Measurements from ENCODE around the gene DST.
"Not testable (repeated sequence)": the region's sequence is repeated elsewhere in the genome, so short reads cannot be mapped to it uniquely, and the experiment has no call there.

The DST gene

GRCh38 chr6:56515081-56515905 lies 127.4 kb downstream of the DST start:
- no peak for DNase-seq (ENCODE audit: low read depth)

GRCh38 chr6:56514395-56514794 lies 128.3 kb downstream of the DST start:
- peak; percentile 89 for DNase-seq (ENCODE audit: low read depth)

- DNase-seq (ENCODE audit: low read depth) = no peak
These were observed 129.1 kb downstream of the DST start for GRCh38 chr6:56513631-56514030.

- DNase-seq (ENCODE audit: low read depth) = no peak
These were observed 131.1 kb downstream of the DST start for GRCh38 chr6:56511591-56511990.

- peak; percentile 29 for DNase-seq (ENCODE audit: low read depth)
These were observed 131.6 kb downstream of the DST start for GRCh38 chr6:56510984-56511531.

GRCh38 chr6:56509031-56509430 lies 133.7 kb downstream of the DST start:
- DNase-seq (ENCODE audit: low read depth) = no peak

GRCh38 chr6:56507517-56507916 lies 135.2 kb downstream of the DST start:
- DNase-seq (ENCODE audit: low read depth) = no peak

GRCh38 chr6:56505512-56506260 lies 137.0 kb downstream of the DST start:
- no peak for DNase-seq (ENCODE audit: low read depth)

- DNase-seq (ENCODE audit: low read depth) = no peak
These were observed 140.7 kb downstream of the DST start for GRCh38 chr6:56501993-56502392.

GRCh38 chr6:56499095-56499494 lies 143.6 kb downstream of the DST start:
- no peak for DNase-seq (ENCODE audit: low read depth)

GRCh38 chr6:56497691-56498090 lies 145.0 kb downstream of the DST start:
- no peak for DNase-seq (ENCODE audit: low read depth)

GRCh38 chr6:56497240-56497639 lies 145.4 kb downstream of the DST start:
- DNase-seq (ENCODE audit: low read depth) = peak; percentile 58

- DNase-seq (ENCODE audit: low read depth) = not testable (repeated sequence)
These were observed 146.0 kb downstream of the DST start for GRCh38 chr6:56496650-56497049.

GRCh38 chr6:56495654-56496053 lies 147.0 kb downstream of the DST start:
- no peak for DNase-seq (ENCODE audit: low read depth)

- no peak for DNase-seq (ENCODE audit: low read depth)
These were observed 150.9 kb downstream of the DST start for GRCh38 chr6:56491606-56492328.

- DNase-seq (ENCODE audit: low read depth) = peak; percentile 88
These were observed 151.7 kb downstream of the DST start for GRCh38 chr6:56490993-56491392.

GRCh38 chr6:56489559-56489958 lies 153.1 kb downstream of the DST start:
- no peak for DNase-seq (ENCODE audit: low read depth)

GRCh38 chr6:56488281-56488680 lies 154.4 kb downstream of the DST start:
- DNase-seq (ENCODE audit: low read depth) = no peak

- no peak for DNase-seq (ENCODE audit: low read depth)
These were observed 156.0 kb downstream of the DST start for GRCh38 chr6:56486681-56487080.

- peak; percentile 50 for DNase-seq (ENCODE audit: low read depth)
These were observed 158.0 kb downstream of the DST start for GRCh38 chr6:56484669-56485068.

- DNase-seq (ENCODE audit: low read depth) = peak; percentile 29
These were observed 158.8 kb downstream of the DST start for GRCh38 chr6:56483929-56484328.

GRCh38 chr6:56482525-56482924 lies 160.2 kb downstream of the DST start:
- no peak for DNase-seq (ENCODE audit: low read depth)
